Measurements from ENCODE around the gene CYB5D1. TPM values are rescaled to one million over a fixed set of nuclear protein-coding genes. Genes with fewer than 3 reads are reported as not detected.

CYB5D1 gene
- polyA plus RNA-seq, 1 experiment = 8.1 TPM

DNA sequence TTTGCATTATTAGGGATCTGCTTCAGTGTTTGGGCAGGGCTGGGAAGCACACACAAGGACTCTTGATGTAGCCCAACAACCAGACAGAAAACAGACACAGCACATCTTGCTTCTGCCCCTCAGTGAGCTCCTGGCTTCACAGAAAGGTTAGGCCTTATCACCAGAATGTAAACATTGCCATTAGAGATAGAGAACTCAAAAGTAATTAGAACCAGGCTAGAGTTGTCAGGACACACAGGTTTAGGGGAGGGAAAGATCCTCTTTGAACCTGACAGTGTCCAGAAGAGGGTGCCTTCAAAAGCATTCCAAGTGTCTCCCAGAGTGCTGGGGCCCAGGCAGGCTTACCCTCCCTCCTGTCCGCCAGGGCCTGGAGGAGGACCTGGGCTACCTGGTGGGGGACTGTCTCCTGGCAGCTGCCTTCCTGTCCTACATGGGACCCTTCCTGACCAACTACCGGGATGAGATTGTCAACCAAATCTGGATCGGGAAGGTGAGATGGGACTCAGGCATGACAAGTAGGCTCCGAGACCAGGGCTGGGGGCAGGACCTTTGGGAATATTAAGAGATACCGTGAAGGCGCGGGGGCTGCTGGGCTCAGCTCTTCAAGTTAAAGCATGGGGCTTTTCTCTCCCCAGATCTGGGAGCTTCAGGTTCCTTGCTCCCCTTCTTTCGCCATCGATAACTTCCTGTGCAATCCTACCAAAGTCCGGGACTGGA is 40.7 kb upstream of the CYB5D1 start:
- no peak overlapping the region for H3K4me3 ChIP-seq (ENCODE audit: low read depth, low read length)
- no peaks in the 10 kb centered on the region; the same call in 1 of the 2 replicates for H3K9me3 ChIP-seq (ENCODE audit: control insufficient read depth, insufficient read depth, low read length)
- ChIA-PET CTCF (interaction anchor here (0.7 to 2.2 kb wide), 2 partner anchors 74 to 243 kb away, joined by 3 to 8 read pairs; no protein-coding TSS in a partner anchor), POLR2A (interaction anchor here (0.6 kb wide), 1 partner anchor 253 kb away, joined by 4 read pairs; no protein-coding TSS in a partner anchor)
- H3K27ac ChIP-seq (ENCODE audit: low read depth, low read length) = no peak overlapping the region
- TF ChIP-seq, protein P1, sequence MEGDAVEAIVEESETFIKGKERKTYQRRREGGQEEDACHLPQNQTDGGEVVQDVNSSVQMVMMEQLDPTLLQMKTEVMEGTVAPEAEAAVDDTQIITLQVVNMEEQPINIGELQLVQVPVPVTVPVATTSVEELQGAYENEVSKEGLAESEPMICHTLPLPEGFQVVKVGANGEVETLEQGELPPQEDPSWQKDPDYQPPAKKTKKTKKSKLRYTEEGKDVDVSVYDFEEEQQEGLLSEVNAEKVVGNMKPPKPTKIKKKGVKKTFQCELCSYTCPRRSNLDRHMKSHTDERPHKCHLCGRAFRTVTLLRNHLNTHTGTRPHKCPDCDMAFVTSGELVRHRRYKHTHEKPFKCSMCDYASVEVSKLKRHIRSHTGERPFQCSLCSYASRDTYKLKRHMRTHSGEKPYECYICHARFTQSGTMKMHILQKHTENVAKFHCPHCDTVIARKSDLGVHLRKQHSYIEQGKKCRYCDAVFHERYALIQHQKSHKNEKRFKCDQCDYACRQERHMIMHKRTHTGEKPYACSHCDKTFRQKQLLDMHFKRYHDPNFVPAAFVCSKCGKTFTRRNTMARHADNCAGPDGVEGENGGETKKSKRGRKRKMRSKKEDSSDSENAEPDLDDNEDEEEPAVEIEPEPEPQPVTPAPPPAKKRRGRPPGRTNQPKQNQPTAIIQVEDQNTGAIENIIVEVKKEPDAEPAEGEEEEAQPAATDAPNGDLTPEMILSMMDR (IDR thresholded peaks at IDR 0.05; ENCODE audit: low read depth, low read length) = no peak
- peaks cover 26% of the 10 kb centered on the region for H3K27me3 ChIP-seq (ENCODE audit: control insufficient read depth, insufficient read depth, low read length)
- no peak for DNase-seq (ENCODE audit: low read depth, low spot score)

DNA sequence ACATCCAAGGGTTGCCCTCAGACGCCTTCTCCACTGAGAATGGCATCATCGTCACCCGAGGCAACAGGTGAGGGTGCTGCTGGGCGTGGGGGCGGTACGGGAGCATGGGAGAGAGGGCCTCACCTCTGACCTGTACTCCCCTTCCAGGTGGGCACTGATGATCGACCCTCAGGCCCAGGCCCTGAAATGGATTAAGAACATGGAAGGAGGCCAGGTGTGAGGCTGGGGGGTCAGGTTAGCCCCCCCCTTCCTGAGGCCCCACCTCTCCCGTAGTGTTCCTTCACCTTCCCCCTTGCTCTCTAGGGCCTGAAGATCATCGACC is 40.2 kb upstream of the CYB5D1 start:
- DNase-seq (ENCODE audit: low read depth, low spot score) = no peak
- Histone ChIP-seq H3K27ac (ENCODE audit: low read depth, low read length) (no peak overlapping the region), H3K9me3 (ENCODE audit: control insufficient read depth, insufficient read depth, low read length) (no peaks in the 10 kb centered on the region; the same call in 1 of the 2 replicates), H3K4me3 (ENCODE audit: low read depth, low read length) (no peak overlapping the region), H3K27me3 (ENCODE audit: control insufficient read depth, insufficient read depth, low read length) (peaks cover 26% of the 10 kb centered on the region)
- POLR2A ChIA-PET = no interaction called here
- TF ChIP-seq, protein P1 (IDR thresholded peaks at IDR 0.05; ENCODE audit: low read depth, low read length) = no peak
- CTCF ChIA-PET = no interaction called here

DNA sequence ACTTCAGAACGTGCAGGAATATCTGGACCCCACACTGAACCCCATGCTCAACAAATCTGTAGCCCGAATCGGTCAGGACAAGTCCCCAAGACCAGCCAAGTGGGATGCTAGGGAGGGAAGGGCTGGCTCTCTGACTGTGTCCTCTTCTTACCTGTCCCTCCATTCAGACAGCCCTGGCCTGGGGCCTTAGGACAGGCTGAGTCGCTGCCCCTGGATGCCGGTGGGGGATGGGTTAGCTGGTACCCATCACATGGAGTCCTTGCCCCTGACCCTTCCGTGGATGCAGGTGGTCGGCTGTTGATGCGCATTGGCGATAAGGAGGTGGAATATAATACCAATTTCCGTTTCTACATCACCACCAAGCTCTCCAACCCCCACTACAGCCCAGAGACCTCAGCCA is 39.8 kb upstream of the CYB5D1 start:
- H3K4me3 ChIP-seq (ENCODE audit: low read depth, low read length) = no peak overlapping the region
- TF ChIP-seq, protein P1 (IDR thresholded peaks at IDR 0.05; ENCODE audit: low read depth, low read length) = no peak
- no peak for DNase-seq (ENCODE audit: low read depth, low spot score)
- H3K27ac ChIP-seq (ENCODE audit: low read depth, low read length) = no peak overlapping the region
- ChIA-PET CTCF (interaction anchor here (0.9 to 1.0 kb wide), 2 partner anchors 52 to 170 kb away, joined by 3 to 4 read pairs; no protein-coding TSS in a partner anchor), POLR2A (no interaction called here)
- H3K27me3 ChIP-seq (ENCODE audit: control insufficient read depth, insufficient read depth, low read length) = peaks cover 26% of the 10 kb centered on the region
- no peaks in the 10 kb centered on the region; the same call in 1 of the 2 replicates for H3K9me3 ChIP-seq (ENCODE audit: control insufficient read depth, insufficient read depth, low read length)

- ChIA-PET POLR2A (no interaction called here), CTCF (interaction anchor here (0.6 to 1.2 kb wide), 7 partner anchors 38 to 171 kb away, joined by 3 to 4 read pairs (median 3); partner anchors contain the start of gene NAA38)
- DNase-seq (ENCODE audit: low read depth, low spot score) = no peak
- no peak overlapping the region for H3K4me3 ChIP-seq (ENCODE audit: low read depth, low read length)
- TF ChIP-seq, protein P1 (IDR thresholded peaks at IDR 0.05; ENCODE audit: low read depth, low read length) = no peak
- peaks cover 26% of the 10 kb centered on the region for H3K27me3 ChIP-seq (ENCODE audit: control insufficient read depth, insufficient read depth, low read length)
- H3K9me3 ChIP-seq (ENCODE audit: control insufficient read depth, insufficient read depth, low read length) = no peaks in the 10 kb centered on the region; the same call in 1 of the 2 replicates
- no peak overlapping the region for H3K27ac ChIP-seq (ENCODE audit: low read depth, low read length)
Observed at GRCh38 chr17:7818746-7819645, 38.8 kb upstream of the CYB5D1 start.

Data from AG04450 (cell line).